Stimulated activated CD8-positive, alpha-beta memory T cell treated with anti-CD3 and anti-CD28 coated beads, Interleukin-12 subunit alpha, Interleukin-12 subunit beta, amount 100 ng/mL, for 24 hours (primary cell): ENCODE data around the gene PAK4.
"Not testable (repeated sequence)": the region's sequence is repeated elsewhere in the genome, so short reads cannot be mapped to it uniquely, and the experiment has no call there.

Source experiments
- DNase-seq: peaks from one replicate; pipeline ENCODE4 v3.0.0-alpha.2; 2020; ENCODE audit errors: extremely low read depth

PAK4 gene

DNA sequence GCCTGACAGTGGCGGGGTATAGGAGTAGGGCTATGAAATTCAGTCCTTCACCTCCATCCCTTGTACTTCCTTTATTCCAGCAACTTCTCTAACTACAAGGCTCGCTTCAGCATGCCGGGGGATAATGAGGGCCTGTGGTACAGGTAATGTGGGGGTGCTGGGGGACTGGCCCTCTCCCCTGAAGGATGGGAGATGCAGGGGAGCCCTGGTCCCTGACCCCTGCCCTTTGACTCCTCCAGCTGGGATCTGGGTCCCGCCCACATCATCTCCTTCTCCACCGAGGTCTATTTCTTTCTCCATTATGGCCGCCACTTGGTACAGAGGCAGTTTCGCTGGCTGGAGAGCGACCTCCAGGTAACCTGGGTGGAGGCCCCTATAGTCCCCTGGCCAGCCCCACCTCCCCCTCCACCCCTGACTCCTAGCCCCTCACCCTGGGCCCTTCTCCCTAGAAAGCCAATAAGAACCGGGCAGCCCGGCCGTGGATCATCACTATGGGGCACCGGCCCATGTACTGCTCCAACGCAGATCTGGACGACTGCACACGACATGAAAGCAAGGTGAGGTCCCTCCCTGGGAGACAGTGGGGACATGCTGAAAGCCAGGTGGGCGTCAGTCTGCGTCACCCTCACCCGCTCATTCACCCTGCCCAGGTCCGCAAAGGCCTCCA, 25.0 kb upstream of the PAK4 start:
- no peak for DNase-seq

DNA sequence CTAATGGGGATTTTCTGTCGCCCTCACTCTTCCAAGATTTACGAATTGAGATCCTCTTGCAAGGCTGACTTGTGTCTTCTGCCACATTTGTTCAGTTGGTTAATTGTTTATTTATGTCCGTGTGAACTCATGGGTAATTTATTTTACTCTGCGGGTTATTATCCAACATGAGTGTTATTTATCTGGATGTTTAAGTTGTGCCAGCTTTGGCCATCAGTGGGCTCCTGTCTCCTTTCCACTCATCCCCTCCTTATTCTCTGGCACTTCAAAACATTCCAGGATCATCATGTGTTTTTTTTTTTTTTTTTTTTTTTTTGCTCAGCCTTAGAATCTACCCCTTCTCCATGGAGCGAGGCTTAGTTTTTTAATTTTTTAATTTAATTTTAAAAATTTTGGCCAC, 22.4 kb upstream of the PAK4 start:
- no peak for DNase-seq

DNA sequence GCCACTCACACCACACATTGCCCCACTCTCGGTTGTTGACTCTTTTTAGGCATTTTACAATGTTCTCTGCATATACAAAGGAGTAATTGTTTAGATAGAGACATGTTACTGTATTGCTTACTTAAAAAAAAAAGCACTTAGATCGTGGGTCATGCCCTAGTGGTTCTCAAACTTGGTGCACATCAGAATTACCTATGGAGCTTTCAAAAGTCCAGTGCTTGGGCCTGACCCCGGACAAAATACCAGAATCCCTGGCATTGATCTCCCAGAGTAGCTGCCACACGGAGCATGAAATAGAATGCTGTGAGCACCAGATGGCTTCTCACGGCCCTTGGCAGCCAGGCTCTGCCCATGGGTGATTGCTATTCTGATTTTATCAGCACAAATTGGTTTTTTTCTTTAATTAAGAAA, 21.4 kb upstream of the PAK4 start:
- no peak for DNase-seq

DNA sequence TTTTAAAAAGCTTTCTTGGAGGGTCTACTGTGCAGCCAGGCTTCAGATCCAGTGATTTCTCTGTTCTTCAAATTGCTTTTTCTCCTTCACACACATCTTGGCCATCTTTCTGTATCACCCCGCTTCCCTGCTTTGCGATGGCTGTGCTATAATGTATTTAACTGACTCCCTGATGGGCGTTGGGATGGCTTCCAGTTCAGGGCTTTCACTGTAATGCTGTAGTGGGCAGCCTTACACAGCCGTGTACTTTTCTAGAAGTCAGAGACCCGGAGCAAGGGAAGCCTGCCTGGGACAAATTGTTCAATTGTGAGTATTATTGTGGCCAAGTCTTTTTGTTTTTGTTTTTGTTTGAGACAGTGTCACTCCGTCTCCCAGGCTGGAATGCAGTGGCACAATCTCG, 19.4 kb upstream of the PAK4 start:
- DNase-seq, result no peak

DNA sequence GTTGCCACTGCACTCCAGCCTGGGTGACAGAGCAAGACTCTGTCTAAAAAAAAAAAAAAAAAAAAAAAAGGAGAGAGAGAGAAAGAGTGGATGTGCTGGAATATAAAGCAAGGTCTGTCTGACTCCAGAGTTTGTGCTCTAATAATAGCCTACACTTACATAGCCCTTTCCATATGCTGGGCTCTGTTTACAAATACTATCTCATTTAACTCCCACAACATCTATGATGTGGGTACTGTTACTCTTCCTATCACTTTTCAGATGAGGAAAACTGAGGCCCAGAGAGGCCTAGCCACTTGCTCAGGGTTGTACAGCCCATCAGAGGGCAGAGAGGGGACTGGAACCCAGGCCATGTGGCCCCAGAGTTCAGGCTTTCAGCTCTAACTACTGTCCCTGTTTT, 15.9 kb upstream of the PAK4 start:
- no peak for DNase-seq

DNA sequence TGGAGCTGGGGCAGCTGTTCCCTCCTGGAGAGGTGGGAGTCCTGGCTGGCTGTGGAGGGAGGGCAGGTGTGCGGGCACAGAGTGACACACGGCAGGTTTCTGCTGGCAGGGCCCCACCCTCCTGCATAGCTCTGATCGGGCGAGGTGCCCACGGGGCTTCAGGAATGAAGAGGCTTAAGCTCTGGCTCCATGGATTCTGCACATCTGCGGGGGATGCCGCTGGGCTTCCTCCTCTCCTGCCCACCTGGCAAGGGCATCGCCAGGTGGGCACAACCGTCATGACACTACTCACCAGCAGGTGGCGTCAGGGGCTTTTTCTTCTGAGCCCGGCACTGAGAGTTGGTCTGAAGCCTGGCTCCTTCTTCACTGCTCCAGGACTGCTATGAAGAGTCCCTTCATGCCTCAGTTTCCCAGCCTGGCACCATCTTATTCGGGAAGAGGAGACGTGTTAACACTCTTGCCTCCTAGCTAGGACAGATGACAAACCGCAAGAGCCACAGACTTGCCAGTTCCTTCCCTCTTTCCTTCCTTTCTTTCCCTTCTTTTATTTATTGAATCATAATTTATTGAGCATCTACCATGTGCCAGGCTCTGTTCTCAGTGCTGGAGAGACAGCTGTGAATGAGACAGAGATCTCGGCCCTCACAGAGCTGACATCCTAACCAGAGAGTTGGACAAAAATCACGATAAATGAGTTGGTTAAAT, 15.2 kb upstream of the PAK4 start:
- DNase-seq, result peak; percentile 42

DNA sequence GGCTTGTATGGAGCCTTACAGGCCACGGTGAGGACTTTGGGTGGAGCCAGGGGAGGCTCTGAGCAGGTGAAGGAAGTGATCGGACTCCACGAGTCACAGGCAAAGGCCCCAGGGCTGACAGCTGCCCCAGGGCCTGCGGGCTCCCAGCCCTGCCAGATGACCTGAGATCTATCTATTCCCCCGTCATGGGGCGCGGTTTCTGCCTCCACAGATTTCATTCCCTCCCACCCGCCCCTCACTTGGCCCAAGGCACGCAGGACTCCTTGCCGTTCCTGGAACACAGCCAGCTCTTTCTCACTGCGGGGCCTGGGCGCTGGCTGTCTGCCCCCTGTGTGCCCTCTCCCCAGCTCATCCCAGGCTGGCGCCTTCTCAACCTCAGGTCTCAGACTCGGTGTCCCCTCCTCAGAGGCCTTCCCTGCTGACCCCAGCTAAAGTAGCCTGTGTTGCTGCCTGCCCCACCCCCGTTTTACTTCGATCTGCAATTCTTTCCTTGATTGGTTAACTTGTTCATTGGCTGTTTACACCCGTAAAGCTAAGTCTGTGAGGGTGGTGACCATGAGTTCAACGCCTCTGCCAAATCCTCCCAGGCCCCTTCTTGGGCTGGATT, 13.9 kb upstream of the PAK4 start:
- no peak for DNase-seq

DNA sequence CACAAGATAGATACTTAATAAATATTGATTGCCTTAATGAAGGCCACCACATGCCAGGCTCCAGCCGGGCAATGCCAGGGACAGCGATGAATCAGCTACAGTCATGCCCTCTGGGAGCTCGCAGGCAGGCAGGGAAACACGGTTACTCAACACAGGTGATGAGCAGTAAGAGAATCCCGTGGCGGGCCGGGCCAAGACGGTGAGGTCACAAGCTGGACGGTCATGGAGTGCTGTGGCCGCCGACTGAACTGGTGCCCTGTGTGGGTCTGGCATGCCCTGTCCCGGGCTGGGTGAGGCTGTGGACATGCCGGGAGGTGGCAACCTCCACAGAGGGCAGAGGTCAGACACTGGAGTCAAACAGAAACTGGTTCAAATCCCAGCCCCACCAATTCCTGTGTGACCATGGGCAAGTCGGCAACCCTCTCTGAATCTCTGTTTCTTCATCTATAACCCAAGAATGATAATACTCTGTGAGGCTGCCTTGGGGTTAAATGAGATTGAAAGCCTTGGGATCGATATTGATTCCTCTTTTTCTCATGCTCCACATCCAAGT, 13.2 kb upstream of the PAK4 start:
- no peak for DNase-seq

DNA sequence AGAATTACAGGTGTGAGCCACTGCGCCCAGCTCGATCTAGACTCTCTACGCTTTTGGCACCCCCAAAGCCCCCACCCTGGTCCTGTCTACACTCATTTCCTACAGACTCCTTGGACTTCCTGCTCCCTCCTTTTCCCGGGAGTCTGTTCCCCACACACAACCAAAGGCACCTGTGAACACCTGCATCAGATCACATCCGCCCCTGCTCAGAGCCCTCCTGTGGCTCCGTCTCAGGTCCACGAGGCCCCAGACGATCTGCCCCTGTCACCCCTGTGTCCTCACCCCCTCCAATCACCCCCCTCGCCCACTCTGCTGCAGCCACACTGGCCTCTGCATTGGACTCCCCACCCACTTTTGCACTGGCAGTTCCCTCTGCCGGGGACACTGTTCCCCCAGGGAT, 12.4 kb upstream of the PAK4 start:
- DNase-seq, result no peak

DNA sequence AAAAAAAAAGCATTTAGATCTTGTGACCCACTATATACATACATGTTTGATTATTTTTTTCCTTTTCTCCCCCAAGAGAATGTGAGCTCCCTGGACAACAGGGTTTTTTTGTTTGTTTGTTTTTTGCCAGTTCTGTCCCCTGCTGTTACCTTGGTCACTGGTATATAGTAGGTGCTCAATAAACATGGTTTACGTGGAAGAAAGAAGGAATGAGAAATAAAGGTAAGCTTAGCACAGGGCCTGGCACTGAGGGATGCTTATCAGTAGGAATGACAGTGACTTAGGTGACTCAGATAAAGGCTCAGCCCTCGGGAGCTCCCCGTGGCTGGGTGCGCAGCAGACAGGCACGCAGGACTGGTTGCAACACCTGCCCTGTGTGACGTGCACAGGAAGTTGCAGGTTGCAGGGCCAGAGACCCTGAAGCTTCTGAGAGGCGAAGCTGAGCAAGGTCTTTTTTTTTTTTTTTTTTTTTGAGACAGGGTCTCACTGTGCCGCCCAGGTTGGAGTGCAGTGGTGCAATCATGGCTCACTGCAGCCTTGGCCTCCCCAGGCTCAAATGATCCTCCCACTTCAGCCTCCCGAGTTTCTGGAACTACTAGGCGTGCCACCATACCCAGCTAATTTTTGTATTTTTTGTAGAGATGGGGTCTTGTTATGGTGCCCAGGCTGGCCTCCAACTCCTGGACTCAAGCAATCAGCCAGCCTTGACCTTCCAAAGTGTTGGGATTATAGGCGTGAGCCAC, 10.3 kb upstream of the PAK4 start:
- DNase-seq, result no peak

DNA sequence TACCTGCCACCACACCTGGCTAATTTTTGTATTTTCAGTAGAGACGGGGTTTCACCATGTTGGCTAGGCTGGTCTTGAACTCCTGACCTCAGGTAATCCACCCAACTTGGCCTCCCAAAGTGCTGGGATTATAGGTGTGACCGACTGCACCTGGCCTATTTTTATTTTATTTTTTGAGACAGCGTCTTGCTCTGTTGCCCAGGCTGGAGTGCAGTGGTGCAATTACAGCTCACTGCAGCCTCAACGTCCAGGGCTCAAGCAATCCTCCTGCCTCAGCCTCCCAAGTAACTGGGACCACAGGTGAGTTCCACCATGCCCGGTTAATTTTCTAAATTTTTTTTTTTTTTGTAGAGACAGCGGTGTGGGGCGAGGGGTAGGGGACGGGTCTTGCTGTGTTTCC, 8.6 kb upstream of the PAK4 start:
- DNase-seq, result not testable (repeated sequence)

DNA sequence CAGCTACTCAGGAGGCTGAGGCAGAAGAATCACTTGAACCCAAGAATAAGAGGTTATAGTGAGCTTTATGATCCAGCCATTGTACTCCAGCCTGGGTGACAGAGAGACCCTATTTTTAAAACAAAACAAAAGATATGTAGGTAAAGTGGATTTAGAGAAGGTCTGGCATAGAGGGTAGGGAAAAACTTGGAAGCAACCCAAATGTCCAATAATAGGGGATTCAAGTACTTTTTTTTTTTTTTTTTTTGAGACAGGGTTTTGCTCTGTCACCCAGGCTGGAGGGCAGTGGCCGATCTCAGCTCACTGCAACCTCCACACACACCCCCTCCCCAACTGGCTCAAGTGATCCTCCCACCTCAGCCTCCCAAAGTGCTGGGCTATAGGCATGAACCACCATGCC, 5.8 kb upstream of the PAK4 start:
- no peak for DNase-seq

DNA sequence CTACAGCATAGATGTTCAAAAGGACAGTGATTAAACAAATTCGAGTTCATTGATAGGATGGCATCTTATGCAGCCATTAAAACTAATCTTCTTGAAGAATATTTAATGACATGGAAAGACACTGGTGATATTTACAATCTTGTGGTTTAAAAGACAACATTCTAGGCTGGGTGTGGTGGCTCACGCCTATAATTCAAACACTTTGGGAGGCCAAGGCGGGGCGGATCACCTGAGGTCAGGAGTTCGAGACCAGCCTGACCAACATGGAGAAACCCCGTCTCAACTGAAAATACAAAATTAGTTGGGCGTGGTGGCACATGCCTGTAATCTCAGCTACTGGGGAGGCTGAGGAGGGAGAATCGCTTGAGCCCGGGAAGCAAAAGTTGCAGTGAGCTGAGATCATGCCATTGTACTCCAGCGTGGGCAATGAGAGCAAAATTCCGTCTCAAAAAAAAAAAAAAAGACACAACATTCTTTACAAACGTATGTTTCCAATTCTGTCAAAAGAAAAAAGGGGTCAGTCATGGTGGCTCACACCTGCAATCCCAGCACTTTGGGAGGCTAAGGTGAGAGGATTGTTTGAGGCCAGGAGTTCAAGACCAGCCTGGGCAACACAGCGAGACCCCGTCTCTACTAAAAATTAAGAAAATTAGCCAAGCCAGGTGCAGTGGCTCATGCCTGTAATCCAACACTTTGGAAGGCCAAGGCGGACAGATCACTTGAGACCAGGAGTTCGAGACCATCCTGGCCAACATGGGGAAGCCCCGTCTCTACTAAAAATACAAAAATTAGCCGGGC, 2.5 kb upstream of the PAK4 start:
- DNase-seq, result no peak

DNA sequence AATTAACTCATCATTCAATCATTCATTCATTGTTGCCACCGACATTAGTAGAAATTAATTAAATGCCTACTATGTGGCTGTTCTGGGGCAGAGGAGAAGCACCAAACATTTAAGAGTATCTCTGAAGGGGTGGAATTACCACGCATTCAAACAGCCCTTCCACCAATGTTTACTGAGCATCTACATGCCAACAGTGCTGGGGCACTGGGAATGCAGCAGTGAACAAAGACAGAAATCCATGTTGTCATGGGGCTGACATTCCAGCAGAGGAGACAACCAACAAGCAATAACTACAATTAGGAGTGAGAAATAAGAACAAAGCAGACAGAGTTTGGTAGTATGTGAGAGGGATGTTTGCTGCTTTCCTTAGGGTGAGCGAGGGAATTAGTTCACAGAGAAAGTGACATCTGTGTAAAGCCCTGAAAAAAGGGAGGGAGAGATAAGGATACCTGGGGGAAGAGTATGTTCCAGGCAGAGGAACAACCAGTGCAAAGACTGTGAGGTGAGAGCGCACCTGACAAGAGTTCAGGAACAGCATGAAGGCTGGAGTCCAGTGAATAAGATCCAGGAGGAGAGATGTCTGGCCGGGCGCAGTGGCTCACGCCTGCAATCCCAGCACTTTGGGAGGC, 1.3 kb upstream of the PAK4 start:
- no peak for DNase-seq

DNA sequence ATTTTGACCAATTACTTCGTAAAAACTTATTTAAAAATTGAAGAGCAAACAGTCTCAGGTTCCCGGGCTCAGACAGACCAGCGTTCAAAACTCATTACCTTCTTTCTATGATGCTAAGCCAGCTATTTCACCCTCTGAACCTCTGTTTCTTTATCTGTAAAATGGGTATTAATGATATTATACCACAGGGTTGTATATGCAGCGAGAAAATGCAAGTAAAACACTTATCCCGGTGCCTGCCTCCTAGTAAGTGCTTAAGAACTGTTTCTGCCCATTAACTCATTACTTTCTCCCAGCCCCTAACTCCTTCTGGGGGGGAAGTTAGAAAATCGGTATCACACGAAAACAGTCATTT, 410 bp upstream of the PAK4 start:
- no peak for DNase-seq

DNA sequence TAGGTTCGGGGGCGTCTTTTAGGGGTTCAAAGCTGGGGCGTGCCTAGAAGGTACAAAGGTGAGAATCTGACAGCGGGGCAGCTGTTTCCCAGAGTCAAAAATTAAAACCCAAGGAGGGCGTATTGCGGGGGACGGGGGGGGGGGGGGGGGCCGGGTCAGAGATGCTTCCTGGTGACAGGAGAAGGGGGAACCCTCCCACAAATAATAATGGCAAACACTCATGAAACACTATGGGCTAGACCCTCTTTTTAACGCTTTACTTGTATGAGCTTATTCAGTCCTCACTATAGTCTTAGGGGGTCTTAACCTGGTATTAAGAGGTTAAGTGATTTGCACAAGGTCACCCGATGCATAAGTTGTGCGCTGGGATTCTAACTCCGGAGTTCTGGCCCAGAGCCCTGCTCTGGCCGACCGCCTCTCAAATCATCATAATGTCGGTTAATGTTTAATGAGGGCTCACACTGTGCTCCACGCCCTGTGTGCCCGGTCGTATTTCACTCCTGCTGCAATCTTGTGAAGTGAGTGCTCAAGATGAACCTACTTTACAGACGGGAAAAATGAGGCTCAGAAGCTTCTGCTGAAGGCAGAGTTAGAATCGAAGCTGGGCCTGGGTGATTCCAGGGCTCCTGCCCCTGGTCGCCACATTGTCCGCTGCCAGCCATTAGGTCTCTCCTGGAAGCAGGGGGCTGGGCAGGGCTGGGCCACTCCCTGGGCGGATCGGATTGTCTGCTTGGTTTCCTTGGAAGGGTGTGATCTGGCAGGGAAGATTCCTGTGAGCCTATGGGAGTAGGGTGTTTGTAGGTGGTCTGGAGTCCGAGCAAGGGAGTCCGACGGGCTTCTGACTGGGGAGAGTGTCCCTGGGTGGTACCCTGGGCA, 964 bp downstream of the PAK4 start:
- no peak for DNase-seq

DNA sequence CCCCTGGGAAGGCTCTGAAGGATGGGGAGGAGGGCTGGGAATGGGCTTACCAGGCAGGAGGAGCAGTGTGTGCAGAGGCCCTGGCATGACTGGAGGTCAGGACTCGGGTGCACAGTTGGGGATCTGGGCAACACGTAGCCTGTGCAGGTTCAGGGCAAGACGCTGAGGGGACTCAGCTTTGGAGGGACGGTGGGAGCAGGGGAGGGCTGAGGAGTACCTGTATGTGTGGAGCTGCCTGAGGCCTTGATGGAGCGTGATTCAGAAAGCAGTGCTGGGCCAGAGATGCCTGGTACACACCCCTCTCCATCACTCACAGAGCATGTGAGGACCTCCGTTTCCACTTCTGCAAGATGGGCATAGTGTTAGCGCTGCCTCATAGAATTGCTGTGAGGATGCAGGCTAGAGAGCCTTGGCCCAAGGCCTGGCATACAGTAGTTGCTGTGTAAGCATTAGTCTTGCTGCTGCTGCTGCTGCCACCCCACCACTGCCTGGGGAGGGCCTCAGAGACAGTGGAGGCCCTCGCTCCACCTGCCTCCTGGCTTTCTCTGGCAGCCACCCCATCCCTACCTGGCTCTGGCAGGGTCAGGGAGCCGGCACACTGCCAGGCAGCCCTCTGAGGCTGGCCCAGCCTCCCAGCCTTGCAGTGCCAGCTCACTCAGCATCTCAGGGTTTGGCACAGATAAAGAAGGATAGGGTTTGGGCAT, 2.4 kb downstream of the PAK4 start:
- no peak for DNase-seq

DNA sequence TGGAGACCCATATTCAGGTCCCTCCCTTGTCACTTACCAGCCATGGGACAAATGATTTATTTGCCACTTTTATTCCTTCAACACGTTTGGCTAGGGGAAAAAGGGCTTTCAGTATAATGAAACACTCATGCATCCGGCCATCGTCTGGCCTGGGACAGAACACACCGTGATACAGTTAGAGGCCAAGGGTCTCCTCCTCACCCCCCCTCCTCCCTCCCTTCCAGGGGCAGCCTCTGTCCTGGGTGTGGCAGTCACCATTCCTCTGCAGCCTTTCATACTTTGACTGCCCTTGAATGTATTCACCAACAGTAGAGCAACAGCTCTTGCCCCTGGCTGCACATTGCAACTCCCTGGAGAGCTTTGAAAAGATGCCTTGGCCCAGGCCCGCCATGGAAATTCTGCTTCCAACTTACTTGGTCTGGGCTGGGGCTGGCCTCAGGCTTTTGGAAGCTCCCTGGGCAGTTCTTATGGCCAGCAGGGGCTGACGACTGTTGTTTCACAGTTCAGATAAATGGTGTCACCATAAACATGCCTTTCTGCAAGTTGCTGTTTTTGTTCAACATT, 3.0 kb downstream of the PAK4 start:
- no peak for DNase-seq

DNA sequence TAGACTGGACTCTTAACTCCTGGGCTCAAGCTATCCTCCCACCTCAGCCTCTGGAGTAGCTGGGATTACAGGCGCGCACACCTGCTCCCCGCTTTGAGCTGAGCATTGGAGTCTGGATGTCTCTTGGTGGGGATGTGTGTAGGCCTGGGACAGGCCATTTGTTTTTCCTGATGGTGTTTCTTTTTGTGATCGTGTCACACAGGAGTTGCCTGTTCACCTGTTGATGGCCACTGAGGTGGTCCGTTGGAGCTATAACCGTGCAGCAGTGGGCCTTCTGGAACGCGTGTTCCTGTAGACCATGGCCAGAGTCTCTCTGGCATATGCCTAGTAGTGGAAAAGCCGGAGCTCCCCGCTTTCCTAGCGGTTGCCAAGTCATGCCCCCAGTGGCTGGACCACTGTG, 3.5 kb downstream of the PAK4 start:
- DNase-seq, result no peak
